Kidney glomerular epithelial cell (primary cell): ENCODE measurements around the gene ARID3A.

ENCODE experiments used
- DNase-seq: peaks from one replicate; lab custom pipeline; 2025; lab: John Stamatoyannopoulos, UW

Gene ARID3A

DNA sequence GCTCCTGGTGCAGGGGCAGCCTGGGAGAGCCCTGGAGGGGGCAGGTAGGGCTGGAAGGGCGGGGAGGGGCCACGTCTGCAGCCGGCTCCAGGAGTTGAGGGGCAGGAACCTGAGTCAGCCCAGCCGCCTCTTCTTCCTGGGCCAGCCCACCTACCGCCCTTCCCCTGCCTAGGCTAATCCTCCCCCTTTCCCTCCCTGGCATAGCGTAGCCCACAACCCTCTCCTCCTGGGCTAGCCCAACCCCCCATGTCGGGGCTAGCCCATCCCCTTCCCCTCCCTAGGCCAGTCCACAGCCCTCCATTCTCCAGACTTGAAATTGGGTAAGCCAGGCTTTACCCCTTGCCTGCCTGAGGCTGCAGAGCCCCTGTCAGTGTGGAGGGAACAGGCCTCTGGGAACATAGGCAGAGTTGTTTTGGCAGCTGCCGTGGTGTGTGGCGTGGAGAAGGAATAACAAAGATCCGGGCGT is 37.7 kb downstream of the ARID3A start:
- no peak for DNase-seq

DNA sequence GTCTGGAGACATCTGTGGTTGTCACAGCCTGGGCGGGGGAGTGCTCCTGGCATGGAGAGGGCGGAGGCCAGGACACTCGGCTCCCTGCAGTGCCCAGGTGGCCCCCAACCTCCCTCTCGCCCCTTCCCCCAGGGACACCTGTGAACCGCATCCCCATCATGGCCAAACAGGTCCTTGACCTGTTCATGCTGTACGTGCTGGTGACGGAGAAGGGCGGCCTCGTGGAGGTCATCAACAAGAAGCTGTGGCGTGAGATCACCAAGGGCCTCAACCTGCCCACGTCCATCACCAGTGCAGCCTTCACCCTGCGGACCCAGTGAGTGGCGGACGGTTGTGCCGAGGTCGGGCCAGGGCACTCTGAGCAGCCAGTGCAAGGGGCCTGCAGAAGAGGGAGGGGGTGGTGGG is 38.3 kb downstream of the ARID3A start:
- no peak for DNase-seq

DNA sequence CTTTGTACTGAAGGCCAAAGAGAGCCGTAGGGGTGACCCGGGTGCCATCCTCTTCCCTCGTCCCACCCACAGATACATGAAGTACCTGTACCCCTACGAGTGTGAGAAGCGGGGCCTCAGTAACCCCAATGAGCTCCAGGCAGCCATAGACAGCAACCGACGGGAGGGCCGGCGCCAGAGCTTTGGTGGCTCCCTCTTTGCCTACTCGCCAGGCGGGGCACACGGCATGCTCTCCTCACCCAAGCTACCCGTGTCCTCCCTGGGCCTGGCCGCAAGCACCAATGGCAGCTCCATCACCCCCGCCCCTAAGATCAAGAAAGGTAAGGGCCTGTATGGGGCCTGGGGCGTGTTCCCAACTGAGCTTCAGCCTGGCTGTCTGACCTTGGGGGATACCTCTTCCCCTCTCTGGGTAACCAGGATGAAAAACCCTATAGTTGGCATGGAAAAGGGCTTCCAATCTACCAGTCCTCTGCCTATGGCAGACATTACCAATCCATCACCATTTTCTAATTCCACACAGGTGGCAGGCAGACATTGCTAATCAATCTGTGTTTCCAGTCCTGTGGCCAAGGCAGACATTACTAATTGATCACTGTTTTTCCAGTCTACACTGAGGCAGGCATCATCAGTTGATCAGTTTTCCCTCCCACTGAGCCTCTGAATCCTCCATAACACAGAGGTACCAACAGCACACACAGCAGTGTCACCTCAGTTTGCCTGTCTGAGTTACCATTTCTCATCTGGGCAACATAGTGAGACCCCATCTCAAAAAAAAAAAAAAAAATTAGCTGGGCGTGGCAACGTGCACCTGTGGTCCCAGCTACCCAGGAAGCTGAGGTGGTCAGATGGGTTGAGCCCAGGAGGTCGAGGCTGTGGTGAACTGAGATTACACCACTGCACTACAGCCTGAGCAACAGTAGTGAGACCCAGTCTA is 39.2 kb downstream of the ARID3A start:
- DNase-seq: no peak

DNA sequence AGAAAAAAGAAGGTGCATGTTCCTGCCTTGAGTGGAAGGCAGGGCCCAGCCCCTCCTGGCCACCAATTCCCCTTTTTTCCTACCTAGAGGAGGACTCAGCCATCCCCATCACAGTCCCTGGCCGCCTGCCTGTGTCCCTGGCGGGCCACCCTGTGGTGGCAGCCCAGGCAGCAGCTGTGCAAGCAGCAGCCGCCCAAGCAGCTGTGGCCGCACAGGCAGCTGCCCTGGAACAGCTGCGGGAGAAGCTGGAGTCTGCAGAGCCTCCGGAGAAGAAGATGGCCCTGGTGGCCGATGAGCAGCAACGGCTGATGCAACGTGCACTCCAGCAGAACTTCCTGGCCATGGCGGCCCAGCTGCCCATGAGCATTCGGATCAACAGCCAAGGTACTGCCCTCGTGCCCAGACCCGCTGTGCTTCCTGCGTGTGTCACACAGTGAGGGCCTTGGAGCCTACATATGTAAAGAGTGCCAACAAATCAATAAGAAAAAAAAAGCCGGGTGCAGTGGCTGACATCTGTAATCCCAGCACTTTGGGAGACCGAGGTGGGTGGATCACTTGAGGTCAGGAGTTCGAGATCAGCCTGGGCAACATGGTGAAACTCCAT is 40.8 kb downstream of the ARID3A start:
- no peak for DNase-seq

- no peak for DNase-seq
These were observed 44.9 kb downstream of the ARID3A start for GRCh38 chr19:970695-971094.

DNA sequence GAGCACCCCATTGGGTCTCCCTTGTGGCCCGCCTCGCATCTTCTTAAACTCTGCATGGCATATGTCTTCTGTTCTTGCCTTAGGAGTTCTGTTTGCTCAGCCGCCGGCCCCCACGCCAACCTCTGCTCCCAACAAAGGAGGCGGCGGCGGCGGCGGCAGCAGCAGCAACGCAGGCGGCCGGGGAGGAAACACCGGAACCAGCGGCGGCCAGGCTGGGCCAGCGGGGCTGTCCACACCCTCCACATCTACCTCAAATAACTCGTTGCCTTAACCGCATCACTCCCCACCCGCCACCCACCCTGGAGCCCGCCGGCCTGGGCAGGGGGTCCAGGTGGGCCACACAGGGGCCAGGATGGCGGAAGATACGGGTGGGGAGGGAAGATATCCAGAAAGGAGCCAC is 46.0 kb downstream of the ARID3A start:
- DNase-seq: no peak

DNA sequence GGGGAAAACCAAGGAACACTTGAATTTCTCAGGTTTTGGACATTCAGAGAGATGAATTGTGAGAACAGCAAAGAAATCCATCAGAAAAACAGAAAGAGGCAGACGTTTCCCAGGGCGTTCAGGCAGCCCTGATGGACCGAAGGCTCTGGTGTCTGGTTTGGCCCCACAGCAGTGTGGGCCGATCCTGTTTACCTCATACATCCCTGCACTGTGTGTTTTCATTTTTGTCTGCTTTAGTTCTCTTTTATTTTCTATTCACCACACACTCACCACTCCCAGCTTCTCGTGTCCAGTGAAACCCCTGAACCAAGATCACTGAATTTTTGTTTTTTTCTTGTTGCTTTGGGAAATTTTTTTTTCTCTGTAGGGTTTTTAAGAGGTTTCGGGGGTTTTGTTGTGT is 46.4 kb downstream of the ARID3A start:
- no peak for DNase-seq

DNA sequence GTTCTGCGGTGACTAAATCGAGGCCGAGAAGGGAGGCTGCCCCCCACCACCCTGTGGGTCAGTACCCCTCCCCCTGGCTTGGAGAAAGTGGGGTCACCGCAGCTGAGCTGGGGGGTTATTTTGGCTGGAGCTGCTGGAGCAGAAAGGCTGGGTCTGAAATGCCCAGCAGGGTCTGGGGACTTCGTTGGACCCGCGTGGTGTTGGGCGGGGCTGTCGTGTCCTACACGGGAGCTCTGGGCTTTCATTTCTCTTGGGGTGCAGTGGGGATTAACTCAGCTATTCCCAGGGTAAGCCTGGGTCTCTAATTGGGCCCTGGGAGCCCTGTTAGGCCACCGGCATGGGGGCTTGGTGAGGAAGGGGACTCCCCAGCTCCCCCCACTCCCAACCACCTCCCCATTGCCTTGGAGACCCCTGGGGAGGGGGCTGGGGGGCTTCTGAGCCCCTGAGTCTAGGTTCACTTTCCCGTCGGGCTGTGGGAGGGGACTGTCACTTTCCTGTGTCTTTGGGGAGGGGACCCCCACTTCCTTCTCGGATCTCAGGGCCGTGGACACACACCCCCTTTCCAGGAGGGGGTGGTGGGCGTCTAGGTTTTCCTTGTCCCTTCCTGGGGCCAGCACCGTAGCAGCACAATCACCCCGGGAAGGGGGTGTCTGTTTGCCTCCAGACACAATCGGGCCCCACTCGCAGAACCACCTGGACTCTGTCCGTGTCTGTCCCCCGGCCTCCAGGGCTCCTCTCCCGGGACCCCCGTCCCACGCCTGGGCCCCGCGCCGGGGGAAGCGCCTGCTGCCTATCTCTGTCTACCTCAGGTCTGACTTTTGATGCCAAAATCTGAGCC is 48.1 kb downstream of the ARID3A start:
- no peak for DNase-seq

GRCh38 chr19:974564-975257 is 48.9 kb downstream of the ARID3A start:
- DNase-seq: no peak

- DNase-seq: no peak
These were observed 50.6 kb downstream of the ARID3A start for GRCh38 chr19:976476-976875.

DNA sequence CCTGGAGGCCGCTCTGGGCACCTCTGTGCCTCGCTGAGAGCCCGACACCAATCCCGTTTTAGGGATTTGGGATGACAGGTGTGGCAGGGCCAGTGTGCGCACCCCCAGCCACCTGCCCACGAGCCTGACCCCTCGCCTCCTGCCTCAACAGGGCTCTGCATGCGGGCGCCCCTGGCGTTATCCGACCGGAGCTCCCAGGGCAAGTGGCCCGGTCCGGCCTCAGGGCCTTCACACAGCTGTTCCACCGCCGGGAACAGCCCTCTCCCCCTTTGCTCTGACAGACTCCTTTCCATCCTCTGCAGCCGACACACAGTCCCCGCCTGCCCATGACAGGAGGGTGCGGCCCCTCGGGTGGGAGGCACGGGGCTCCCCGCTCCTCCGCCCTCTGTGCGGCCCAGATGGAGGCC is 51.2 kb downstream of the ARID3A start:
- no peak for DNase-seq

- no peak for DNase-seq
These were observed 53.5 kb downstream of the ARID3A start for GRCh38 chr19:979318-979741.

- DNase-seq: no peak
These were observed 54.5 kb downstream of the ARID3A start for GRCh38 chr19:980133-980998.

DNA sequence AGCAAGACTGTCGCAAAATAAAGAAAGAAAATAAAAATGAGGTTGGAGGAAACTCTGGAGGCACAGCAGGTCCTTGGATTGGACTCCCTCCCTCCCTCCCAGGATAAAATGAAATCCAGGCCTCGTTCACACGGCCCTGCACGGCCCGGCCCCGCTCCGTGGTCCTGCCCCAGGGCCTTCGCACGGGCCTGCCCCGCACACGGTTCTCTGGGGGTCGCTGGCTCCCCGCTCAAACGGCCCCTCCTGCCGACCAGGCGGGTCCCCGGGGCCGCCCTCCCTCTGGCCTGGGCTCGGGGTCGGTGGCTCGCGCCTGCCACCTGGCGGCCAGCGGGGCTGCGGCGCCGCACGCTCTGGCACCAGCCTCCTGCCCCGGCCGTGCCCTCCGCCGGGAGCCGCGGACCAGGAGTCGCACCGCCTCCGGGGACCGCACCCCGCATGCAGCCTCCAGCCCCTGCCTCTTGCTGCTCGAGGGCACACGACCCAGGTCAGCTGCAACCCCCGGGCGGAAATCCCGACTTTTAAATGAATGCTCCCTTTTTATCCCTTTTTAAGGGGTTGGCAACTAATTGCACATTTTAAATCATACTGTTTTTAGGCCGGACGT is 56.8 kb downstream of the ARID3A start:
- DNase-seq: peak; percentile 13

- peak; percentile 76 for DNase-seq
These were observed 58.5 kb downstream of the ARID3A start, which contains the start of gene WDR18 for GRCh38 chr19:984165-984967. Gene WDR18 (plus strand): TSS chr19:984345. CDS start chr19:984354, 9 bp downstream.

DNA sequence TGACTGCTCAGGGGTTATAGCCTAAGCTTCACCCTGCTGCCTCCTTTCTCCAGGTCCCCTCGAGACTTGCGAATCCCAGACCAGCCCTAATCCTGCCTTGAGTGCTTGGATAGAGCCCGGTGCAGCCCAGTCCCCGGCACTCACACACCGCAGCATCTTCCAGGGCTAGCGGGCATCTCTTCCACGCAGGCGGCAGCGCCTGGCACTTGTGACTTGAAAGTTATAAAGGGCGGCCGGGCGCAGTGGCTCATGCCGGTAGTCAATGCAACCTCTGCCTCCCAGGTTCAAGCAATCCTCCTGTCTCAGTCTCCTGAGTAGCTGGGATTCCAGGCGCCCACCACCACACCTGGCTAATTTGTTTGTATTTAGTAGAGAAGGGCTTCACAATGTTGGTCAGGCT is 60.2 kb downstream of the ARID3A start:
- no peak for DNase-seq

- DNase-seq: peak; percentile 39
These were observed 62.2 kb downstream of the ARID3A start for GRCh38 chr19:988081-988480.

GRCh38 chr19:988510-988909 is 62.7 kb downstream of the ARID3A start:
- no peak for DNase-seq

DNA sequence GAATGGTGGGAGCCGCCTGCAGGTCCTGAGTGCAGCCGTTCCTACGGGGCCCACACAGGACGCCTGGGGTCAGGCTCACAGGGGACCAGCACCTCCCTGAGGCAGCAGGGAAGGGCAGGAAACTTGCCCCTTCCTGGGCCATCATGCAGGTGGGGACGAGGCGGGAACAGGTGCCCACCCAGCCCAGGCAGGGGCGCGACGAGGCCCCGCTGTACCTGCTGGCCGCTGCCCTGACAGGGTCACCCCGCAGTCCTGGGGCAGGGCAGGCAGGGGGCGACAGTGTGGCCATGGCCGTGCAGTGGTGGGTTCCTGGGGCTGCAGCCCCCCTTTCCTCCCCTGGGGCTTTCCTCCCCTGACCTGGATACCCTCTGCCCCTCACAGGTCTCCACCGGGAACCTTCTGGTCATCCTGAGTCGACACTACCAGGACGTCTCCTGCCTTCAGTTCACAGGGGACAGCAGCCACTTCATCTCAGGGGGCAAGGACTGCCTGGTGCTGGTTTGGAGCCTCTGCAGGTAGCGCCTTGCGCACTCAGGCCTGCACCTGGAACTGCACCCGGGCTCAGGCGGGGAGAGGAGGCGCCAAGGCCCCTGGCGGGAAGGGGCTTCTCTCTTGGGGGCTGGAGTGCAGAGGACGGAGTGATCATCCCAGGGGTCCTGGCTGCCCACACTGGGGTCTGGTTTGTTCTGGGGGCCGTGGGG is 63.7 kb downstream of the ARID3A start:
- no peak for DNase-seq
